Left ventricle myocardium superior (tissue), 1 donor: ENCODE measurements around the gene CXCL14. TPM values are rescaled to one million over a fixed set of nuclear protein-coding genes. Genes with fewer than 3 reads are reported as not detected.

Source experiments
- ATAC-seq: fragments of 200-7000 bp; cut with Tn5 transposase; one replicate; pipeline ENCODE4 v1.9.1; 2020; ENCODE audit warnings: mild to moderate bottlenecking, moderate library complexity
- DNase-seq: peaks from one replicate; pipeline ENCODE4 v3.0.0-alpha.2; 2020
- intact Hi-C: fragments of 100-400 bp; cut with micrococcal nuclease; formaldehyde crosslinking; loops from one replicate; pipeline ENCODE4 v1.11.0; 2022
- total RNA-seq: library from RNA; stranded (reverse); fragmentation: NEBNext Ultra II Directional; extraction: Animal tissue kit (Norgen Biotek cat#: 25700); gene quantifications from one replicate; pipeline ENCODE4 v1.2.1, GENCODE V29; 2021
- donor health status: DM: no; HTN: yes; CAD: no; lungs with severe emphysema.

CXCL14 gene
- total RNA-seq, 1 donor from 2014 or later, result 1.3 TPM

- intact Hi-C loops, result no loop called here
- DNase-seq (no peak), ATAC-seq (no peak)
Measured at GRCh38 chr5:135571902-135572301, 6.9 kb downstream of the CXCL14 start.

GRCh38 chr5:135571066-135571609 lies 7.7 kb downstream of the CXCL14 start:
- no peak for DNase-seq
- ATAC-seq, result no peak
- intact Hi-C loops, result no loop called here

- intact Hi-C loops, result no loop called here
- ATAC-seq (no peak), DNase-seq (no peak)
Measured at GRCh38 chr5:135570453-135570764, 8.4 kb downstream of the CXCL14 start.

- DNase-seq (peak; percentile 42), ATAC-seq (peak; percentile 66)
- intact Hi-C loops, result no loop called here
Measured at GRCh38 chr5:135569755-135570452, 8.9 kb downstream of the CXCL14 start.

GRCh38 chr5:135568923-135569360 lies 9.8 kb downstream of the CXCL14 start:
- intact Hi-C loops, result no loop called here
- DNase-seq (no peak), ATAC-seq (no peak)

- DNase-seq (no peak), ATAC-seq (no peak)
- intact Hi-C loops, result no loop called here
Measured at GRCh38 chr5:135568246-135568645, 10.5 kb downstream of the CXCL14 start.

- DNase-seq (no peak), ATAC-seq (no peak)
- intact Hi-C loops, result no loop called here
Measured at GRCh38 chr5:135567661-135568060, 11.1 kb downstream of the CXCL14 start.

- DNase-seq (no peak), ATAC-seq (no peak)
- intact Hi-C loops, result no loop called here
Measured at GRCh38 chr5:135566422-135567400, 12.1 kb downstream of the CXCL14 start.

- intact Hi-C loops, result no loop called here
- ATAC-seq (peak; percentile 83), DNase-seq (peak; percentile 83)
Measured at GRCh38 chr5:135565725-135566421, 12.9 kb downstream of the CXCL14 start.

- intact Hi-C loops, result no loop called here
- ATAC-seq (no peak), DNase-seq (no peak)
Measured at GRCh38 chr5:135565266-135565665, 13.5 kb downstream of the CXCL14 start.

- DNase-seq (no peak), ATAC-seq (no peak)
- intact Hi-C loops, result loop anchor here (5.0 kb wide), 1 partner anchor 268 kb away; the partner anchor contains the start of gene SLC25A48
Measured at GRCh38 chr5:135564331-135564730, 14.5 kb downstream of the CXCL14 start.

GRCh38 chr5:135561266-135561665 lies 17.5 kb downstream of the CXCL14 start:
- DNase-seq (no peak), ATAC-seq (no peak)
- intact Hi-C loops, result loop anchor here (5.0 kb wide), 1 partner anchor 271 kb away; the partner anchor contains the start of gene SLC25A48

- intact Hi-C loops, result loop anchor here (5.0 kb wide), 1 partner anchor 271 kb away; the partner anchor contains the start of gene SLC25A48
- peak; percentile 78 for DNase-seq
- peak; percentile 87 for ATAC-seq
Measured at GRCh38 chr5:135560858-135561257, 17.9 kb downstream of the CXCL14 start.

- no peak for ATAC-seq
- intact Hi-C loops, result no loop called here
- DNase-seq, result no peak
Measured at GRCh38 chr5:135559354-135559753, 19.4 kb downstream of the CXCL14 start.

GRCh38 chr5:135557076-135557838 lies 21.5 kb downstream of the CXCL14 start:
- intact Hi-C loops, result no loop called here
- DNase-seq (no peak), ATAC-seq (no peak)

GRCh38 chr5:135556620-135557019 lies 22.2 kb downstream of the CXCL14 start:
- DNase-seq, result no peak
- ATAC-seq, result no peak
- intact Hi-C loops, result no loop called here

GRCh38 chr5:135555530-135555929 lies 23.3 kb downstream of the CXCL14 start:
- DNase-seq (no peak), ATAC-seq (no peak)
- intact Hi-C loops, result no loop called here

GRCh38 chr5:135553688-135554462 lies 24.9 kb downstream of the CXCL14 start:
- no peak for DNase-seq
- intact Hi-C loops, result loop anchor here (5.0 kb wide), 1 partner anchor 87 kb away; no protein-coding TSS in a partner anchor
- ATAC-seq, result no peak
